ENCODE data around the gene PCGF1. TPM values are rescaled to one million over a fixed set of nuclear protein-coding genes. Genes with fewer than 3 reads are reported as not detected.

The PCGF1 gene
- total RNA-seq, 1 experiment from 2014 or later, result 33.0 TPM

- POLR2A ChIA-PET (ENCODE audit: low non-redundant PET), result no interaction called here
- Histone ChIP-seq H3K4me3 (ENCODE audit: low read depth, low read length, poor library complexity, severe bottlenecking) (no peak overlapping the region), H3K4me1 (ENCODE audit: insufficient read depth, low read length, poor library complexity, severe bottlenecking) (peaks cover 10% of the 10 kb centered on the region), H3K27me3 (replicated peaks; ENCODE audit: insufficient read depth, low read depth, low read length, poor library complexity) (peaks cover 14% of the 10 kb centered on the region), H3K9me3 (ENCODE audit: low read depth, low read length, poor library complexity, severe bottlenecking) (no peaks in the 10 kb centered on the region), H3K36me3 (ENCODE audit: insufficient read depth, low read length, poor library complexity, severe bottlenecking) (no peaks in the 10 kb centered on the region), H3K27ac (ENCODE audit: low read depth, low read length, poor library complexity, severe bottlenecking) (no peak overlapping the region)
- no peak for DNase-seq (ENCODE audit: low spot score)
- no TSS peak for BruUV-seq (replicated peaks)
- no peak for TF ChIP-seq CTCF (conservative IDR thresholded peaks at IDR 0.05; ENCODE audit: low read depth, low read length)
- no peak for TF ChIP-seq EZH2 (IDR thresholded peaks at IDR 0.05; ENCODE audit: borderline replicate concordance, low read depth, low read length, poor library complexity, severe bottlenecking)
- intact Hi-C loops (cut with micrococcal nuclease; ENCODE audit: unreplicated experiment), result no loop called here
- CTCF ChIA-PET, result no interaction called here
These were observed 38.5 kb upstream of the PCGF1 start for GRCh38 chr2:74546004-74546403.

- DNase-seq (ENCODE audit: low spot score), result no peak
- no TSS peak for BruUV-seq (replicated peaks)
- TF ChIP-seq CTCF (conservative IDR thresholded peaks at IDR 0.05; ENCODE audit: low read depth, low read length) (no peak), EZH2 (IDR thresholded peaks at IDR 0.05; ENCODE audit: borderline replicate concordance, low read depth, low read length, poor library complexity, severe bottlenecking) (no peak)
- intact Hi-C loops (cut with micrococcal nuclease; ENCODE audit: unreplicated experiment), result no loop called here
- H3K27me3 ChIP-seq (replicated peaks; ENCODE audit: insufficient read depth, low read depth, low read length, poor library complexity), result peaks cover 14% of the 10 kb centered on the region
- ChIA-PET CTCF (no interaction called here), POLR2A (ENCODE audit: low non-redundant PET) (no interaction called here)
- no peak overlapping the region for H3K4me3 ChIP-seq (ENCODE audit: low read depth, low read length, poor library complexity, severe bottlenecking)
- H3K36me3 ChIP-seq (ENCODE audit: insufficient read depth, low read length, poor library complexity, severe bottlenecking), result no peaks in the 10 kb centered on the region
- no peaks in the 10 kb centered on the region for H3K9me3 ChIP-seq (ENCODE audit: low read depth, low read length, poor library complexity, severe bottlenecking)
- peaks cover 10% of the 10 kb centered on the region for H3K4me1 ChIP-seq (ENCODE audit: insufficient read depth, low read length, poor library complexity, severe bottlenecking)
- H3K27ac ChIP-seq (ENCODE audit: low read depth, low read length, poor library complexity, severe bottlenecking), result no peak overlapping the region
These were observed 37.1 kb upstream of the PCGF1 start for GRCh38 chr2:74544634-74545033.

- BruUV-seq (replicated peaks), result no TSS peak
- intact Hi-C loops (cut with micrococcal nuclease; ENCODE audit: unreplicated experiment), result no loop called here
- CTCF ChIA-PET, result no interaction called here
- peaks cover 4% of the 10 kb centered on the region for H3K4me1 ChIP-seq (ENCODE audit: insufficient read depth, low read length, poor library complexity, severe bottlenecking)
- H3K27ac ChIP-seq (ENCODE audit: low read depth, low read length, poor library complexity, severe bottlenecking), result no peak overlapping the region
- TF ChIP-seq EZH2 (IDR thresholded peaks at IDR 0.05; ENCODE audit: borderline replicate concordance, low read depth, low read length, poor library complexity, severe bottlenecking), result no peak
- TF ChIP-seq CTCF (conservative IDR thresholded peaks at IDR 0.05; ENCODE audit: low read depth, low read length), result no peak
- no peak overlapping the region for H3K4me3 ChIP-seq (ENCODE audit: low read depth, low read length, poor library complexity, severe bottlenecking)
- no peaks in the 10 kb centered on the region for H3K9me3 ChIP-seq (ENCODE audit: low read depth, low read length, poor library complexity, severe bottlenecking)
- no peaks in the 10 kb centered on the region for H3K36me3 ChIP-seq (ENCODE audit: insufficient read depth, low read length, poor library complexity, severe bottlenecking)
- POLR2A ChIA-PET (ENCODE audit: low non-redundant PET), result no interaction called here
- peaks cover 17% of the 10 kb centered on the region for H3K27me3 ChIP-seq (replicated peaks; ENCODE audit: insufficient read depth, low read depth, low read length, poor library complexity)
- DNase-seq (ENCODE audit: low spot score), result no peak
These were observed 35.5 kb upstream of the PCGF1 start for GRCh38 chr2:74542978-74543377.
